ENCODE data around the gene FRK.

Gene FRK

DNA sequence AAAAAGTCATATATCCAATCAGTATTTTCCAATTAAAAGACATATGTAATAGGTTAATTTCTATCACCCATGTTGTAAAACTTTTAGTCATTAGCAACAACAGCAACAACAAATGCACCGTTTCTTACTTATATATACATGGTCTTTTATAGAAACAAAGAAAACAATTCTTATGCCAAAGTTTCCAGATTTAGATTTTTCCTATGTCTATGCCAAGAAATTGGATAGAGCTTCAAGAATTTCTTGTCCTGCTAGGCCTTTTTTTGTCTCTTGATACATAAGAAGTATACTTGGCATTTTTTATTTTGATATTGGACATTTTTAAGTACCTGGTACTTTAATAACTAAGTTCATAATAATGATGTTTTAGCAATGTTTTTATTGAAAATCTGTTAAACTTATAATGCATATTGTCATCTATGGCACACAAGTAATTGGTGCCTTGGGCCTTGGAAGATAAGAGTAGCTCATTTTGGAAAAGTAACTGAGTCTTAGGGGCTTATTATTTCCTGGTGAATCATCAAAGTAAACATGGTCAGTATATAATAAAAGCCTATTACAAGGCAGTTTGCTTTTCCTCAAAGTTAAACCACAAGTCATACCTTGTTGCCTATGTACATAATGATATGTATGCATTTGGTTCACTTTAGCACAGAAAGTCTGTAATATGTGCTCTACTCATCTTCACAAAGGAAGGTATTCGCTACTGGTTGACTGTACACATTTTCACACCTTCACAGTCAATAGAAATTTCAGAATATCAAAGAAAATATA, 10.1 kb upstream of the FRK start:
- no peak overlapping the region for H3K9ac ChIP-seq (ENCODE audit: low read length)
- DNase-seq: no peak
- no peak overlapping the region for H2BK15ac ChIP-seq (ENCODE audit: low read depth, poor library complexity, severe bottlenecking)
- no peak overlapping the region for H4K8ac ChIP-seq (ENCODE audit: low read length)
- H3K9me3 ChIP-seq (ENCODE audit: control insufficient read depth, low read length): no peaks in the 10 kb centered on the region
- no peak overlapping the region for H3K4me2 ChIP-seq (ENCODE audit: low read length, poor library complexity, severe bottlenecking)
- no peak overlapping the region for H3K4ac ChIP-seq (ENCODE audit: low read depth in 1 of 2, low read length in 2 of 2)
- H3K18ac ChIP-seq (ENCODE audit: low read depth in 1 of 2, low read length in 2 of 2): no peak overlapping the region
- H3K79me1 ChIP-seq (replicated peaks; ENCODE audit: low read length, poor library complexity, severe bottlenecking): no peaks in the 10 kb centered on the region
- no peaks in the 10 kb centered on the region for H3K27me3 ChIP-seq (ENCODE audit: control insufficient read depth in 1 of 2, insufficient read depth in 1 of 2, low read length in 2 of 2)
- peaks cover 2% of the 10 kb centered on the region for H3K4me1 ChIP-seq (ENCODE audit: control insufficient read depth, insufficient read depth, low read depth, low read length)
- H4K91ac ChIP-seq (ENCODE audit: low read length): no peak overlapping the region
- H3K23ac ChIP-seq (ENCODE audit: low read length in 2 of 2): no peak overlapping the region
- H3K4me3 ChIP-seq (ENCODE audit: insufficient read depth in 1 of 2, low read depth in 1 of 2, low read length in 2 of 2): no peak overlapping the region
- H2BK5ac ChIP-seq (ENCODE audit: low read depth, low read length, poor library complexity, severe bottlenecking): no peak overlapping the region
- WGBS: 100% methylated on average over 1 of the region's 2 CpGs
- H2BK120ac ChIP-seq (ENCODE audit: low read depth, low read length): no peak overlapping the region
- H2AK5ac ChIP-seq (ENCODE audit: low read length, severe bottlenecking): no peak overlapping the region
- no peak overlapping the region for H2BK12ac ChIP-seq (ENCODE audit: low read length in 2 of 2)
- no peaks in the 10 kb centered on the region for H3K36me3 ChIP-seq (ENCODE audit: control insufficient read depth in 1 of 2, insufficient read depth in 2 of 2, low read depth in 1 of 2, low read length in 2 of 2)
- H3K27ac ChIP-seq (ENCODE audit: low read length, poor library complexity, severe bottlenecking): no peak overlapping the region
- no peak overlapping the region for H3K14ac ChIP-seq (ENCODE audit: low read length in 2 of 2)
- H2AFZ ChIP-seq (ENCODE audit: low read depth, low read length): no peak overlapping the region

DNA sequence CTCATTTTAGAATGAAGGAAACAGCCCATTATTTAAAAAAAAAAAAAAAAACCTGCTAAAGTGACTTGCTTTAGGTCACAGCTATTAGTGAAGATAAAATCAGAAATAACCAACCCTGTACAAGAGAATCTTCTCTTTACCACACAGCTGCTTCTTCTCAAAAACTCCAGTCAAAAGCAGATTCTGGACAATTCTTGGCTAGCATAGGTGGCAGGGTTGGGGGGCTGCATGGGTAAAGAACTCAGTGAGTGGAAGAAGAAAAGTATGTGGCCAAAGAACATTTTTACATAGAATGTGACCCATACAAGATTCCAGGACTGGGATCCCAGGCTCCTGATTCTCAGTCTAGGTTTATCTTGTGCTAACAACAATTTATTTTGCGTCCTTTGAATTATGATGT, 9.4 kb upstream of the FRK start:
- Histone ChIP-seq H3K27me3 (ENCODE audit: control insufficient read depth in 1 of 2, insufficient read depth in 1 of 2, low read length in 2 of 2) (no peaks in the 10 kb centered on the region), H3K9ac (ENCODE audit: low read length) (no peak overlapping the region), H3K4ac (ENCODE audit: low read depth in 1 of 2, low read length in 2 of 2) (no peak overlapping the region), H3K27ac (ENCODE audit: low read length, poor library complexity, severe bottlenecking) (no peak overlapping the region), H3K4me1 (ENCODE audit: control insufficient read depth, insufficient read depth, low read depth, low read length) (peaks cover 2% of the 10 kb centered on the region), H3K4me2 (ENCODE audit: low read length, poor library complexity, severe bottlenecking) (no peak overlapping the region), H2BK12ac (ENCODE audit: low read length in 2 of 2) (no peak overlapping the region), H2BK15ac (ENCODE audit: low read depth, poor library complexity, severe bottlenecking) (no peak overlapping the region), H2AFZ (ENCODE audit: low read depth, low read length) (no peak overlapping the region), H2AK5ac (ENCODE audit: low read length, severe bottlenecking) (no peak overlapping the region), H3K4me3 (ENCODE audit: insufficient read depth in 1 of 2, low read depth in 1 of 2, low read length in 2 of 2) (no peak overlapping the region), H2BK5ac (ENCODE audit: low read depth, low read length, poor library complexity, severe bottlenecking) (no peak overlapping the region), H3K9me3 (ENCODE audit: control insufficient read depth, low read length) (no peaks in the 10 kb centered on the region), H3K36me3 (ENCODE audit: control insufficient read depth in 1 of 2, insufficient read depth in 2 of 2, low read depth in 1 of 2, low read length in 2 of 2) (no peaks in the 10 kb centered on the region), H3K79me1 (replicated peaks; ENCODE audit: low read length, poor library complexity, severe bottlenecking) (no peaks in the 10 kb centered on the region), H3K18ac (ENCODE audit: low read depth in 1 of 2, low read length in 2 of 2) (no peak overlapping the region), H4K91ac (ENCODE audit: low read length) (no peak overlapping the region), H4K8ac (ENCODE audit: low read length) (no peak overlapping the region), H2BK120ac (ENCODE audit: low read depth, low read length) (no peak overlapping the region), H3K14ac (ENCODE audit: low read length in 2 of 2) (no peak overlapping the region), H3K23ac (ENCODE audit: low read length in 2 of 2) (no peak overlapping the region)
- 100% methylated on average over 1 of the region's 1 CpG for WGBS
- DNase-seq: no peak

DNA sequence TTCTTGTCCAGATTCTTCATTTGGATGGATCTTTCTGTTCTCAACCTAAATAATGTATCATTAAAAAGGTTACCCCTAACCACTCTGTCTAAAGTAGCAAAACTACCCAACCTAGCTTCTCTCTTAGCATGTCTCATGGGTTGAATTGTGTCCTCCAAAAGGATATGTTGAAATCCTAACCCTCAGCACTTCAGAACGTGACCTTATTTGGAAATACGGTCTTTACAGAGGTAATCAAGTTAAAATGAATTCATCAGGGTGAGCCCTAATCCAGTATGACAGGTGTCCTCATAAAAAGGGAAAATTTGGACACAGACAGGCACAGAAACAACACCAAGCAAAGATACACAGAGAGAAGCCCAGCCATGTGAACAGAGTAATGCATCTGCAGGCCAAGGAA, 6.1 kb upstream of the FRK start:
- no peaks in the 10 kb centered on the region for H3K4me1 ChIP-seq (ENCODE audit: control insufficient read depth, insufficient read depth, low read depth, low read length)
- H3K18ac ChIP-seq (ENCODE audit: low read depth in 1 of 2, low read length in 2 of 2): no peak overlapping the region
- no peak overlapping the region for H3K4me2 ChIP-seq (ENCODE audit: low read length, poor library complexity, severe bottlenecking)
- H3K27me3 ChIP-seq (ENCODE audit: control insufficient read depth in 1 of 2, insufficient read depth in 1 of 2, low read length in 2 of 2): no peaks in the 10 kb centered on the region
- no peak overlapping the region for H3K4me3 ChIP-seq (ENCODE audit: insufficient read depth in 1 of 2, low read depth in 1 of 2, low read length in 2 of 2)
- H3K23ac ChIP-seq (ENCODE audit: low read length in 2 of 2): no peak overlapping the region
- 92% methylated on average over 2 of the region's 2 CpGs for WGBS
- H2BK12ac ChIP-seq (ENCODE audit: low read length in 2 of 2): no peak overlapping the region
- H3K4ac ChIP-seq (ENCODE audit: low read depth in 1 of 2, low read length in 2 of 2): no peak overlapping the region
- H4K8ac ChIP-seq (ENCODE audit: low read length): no peak overlapping the region
- no peak overlapping the region for H2BK15ac ChIP-seq (ENCODE audit: low read depth, poor library complexity, severe bottlenecking)
- H2AFZ ChIP-seq (ENCODE audit: low read depth, low read length): no peak overlapping the region
- H3K36me3 ChIP-seq (ENCODE audit: control insufficient read depth in 1 of 2, insufficient read depth in 2 of 2, low read depth in 1 of 2, low read length in 2 of 2): no peaks in the 10 kb centered on the region
- no peak overlapping the region for H4K91ac ChIP-seq (ENCODE audit: low read length)
- no peak overlapping the region for H3K9ac ChIP-seq (ENCODE audit: low read length)
- no peak overlapping the region for H3K14ac ChIP-seq (ENCODE audit: low read length in 2 of 2)
- no peak overlapping the region for H2AK5ac ChIP-seq (ENCODE audit: low read length, severe bottlenecking)
- H3K79me1 ChIP-seq (replicated peaks; ENCODE audit: low read length, poor library complexity, severe bottlenecking): peaks cover 4% of the 10 kb centered on the region
- no peak for DNase-seq
- H2BK5ac ChIP-seq (ENCODE audit: low read depth, low read length, poor library complexity, severe bottlenecking): no peak overlapping the region
- H3K27ac ChIP-seq (ENCODE audit: low read length, poor library complexity, severe bottlenecking): no peak overlapping the region
- H3K9me3 ChIP-seq (ENCODE audit: control insufficient read depth, low read length): no peaks in the 10 kb centered on the region
- no peak overlapping the region for H2BK120ac ChIP-seq (ENCODE audit: low read depth, low read length)

GRCh38 chr6:116064666-116065065, 4.0 kb upstream of the FRK start:
- Histone ChIP-seq H3K36me3 (ENCODE audit: control insufficient read depth in 1 of 2, insufficient read depth in 2 of 2, low read depth in 1 of 2, low read length in 2 of 2) (no peaks in the 10 kb centered on the region), H2BK15ac (ENCODE audit: low read depth, poor library complexity, severe bottlenecking) (no peak overlapping the region), H3K4ac (ENCODE audit: low read depth in 1 of 2, low read length in 2 of 2) (no peak overlapping the region), H4K8ac (ENCODE audit: low read length) (no peak overlapping the region), H3K4me3 (ENCODE audit: insufficient read depth in 1 of 2, low read depth in 1 of 2, low read length in 2 of 2) (no peak overlapping the region), H3K4me2 (ENCODE audit: low read length, poor library complexity, severe bottlenecking) (no peak overlapping the region), H2BK12ac (ENCODE audit: low read length in 2 of 2) (no peak overlapping the region), H3K4me1 (ENCODE audit: control insufficient read depth, insufficient read depth, low read depth, low read length) (no peaks in the 10 kb centered on the region), H3K9ac (ENCODE audit: low read length) (no peak overlapping the region), H3K79me1 (replicated peaks; ENCODE audit: low read length, poor library complexity, severe bottlenecking) (peaks cover 4% of the 10 kb centered on the region), H3K27ac (ENCODE audit: low read length, poor library complexity, severe bottlenecking) (no peak overlapping the region), H3K27me3 (ENCODE audit: control insufficient read depth in 1 of 2, insufficient read depth in 1 of 2, low read length in 2 of 2) (no peaks in the 10 kb centered on the region), H3K14ac (ENCODE audit: low read length in 2 of 2) (no peak overlapping the region), H2BK5ac (ENCODE audit: low read depth, low read length, poor library complexity, severe bottlenecking) (no peak overlapping the region), H2AK5ac (ENCODE audit: low read length, severe bottlenecking) (no peak overlapping the region), H2AFZ (ENCODE audit: low read depth, low read length) (no peak overlapping the region), H3K23ac (ENCODE audit: low read length in 2 of 2) (no peak overlapping the region), H4K91ac (ENCODE audit: low read length) (no peak overlapping the region), H3K9me3 (ENCODE audit: control insufficient read depth, low read length) (no peaks in the 10 kb centered on the region), H2BK120ac (ENCODE audit: low read depth, low read length) (no peak overlapping the region), H3K18ac (ENCODE audit: low read depth in 1 of 2, low read length in 2 of 2) (no peak overlapping the region)
- no peak for DNase-seq
